ENCODE data around the gene COL25A1.
"Not testable (repeated sequence)": the region's sequence is repeated elsewhere in the genome, so short reads cannot be mapped to it uniquely, and the experiment has no call there.

COL25A1 gene

DNA sequence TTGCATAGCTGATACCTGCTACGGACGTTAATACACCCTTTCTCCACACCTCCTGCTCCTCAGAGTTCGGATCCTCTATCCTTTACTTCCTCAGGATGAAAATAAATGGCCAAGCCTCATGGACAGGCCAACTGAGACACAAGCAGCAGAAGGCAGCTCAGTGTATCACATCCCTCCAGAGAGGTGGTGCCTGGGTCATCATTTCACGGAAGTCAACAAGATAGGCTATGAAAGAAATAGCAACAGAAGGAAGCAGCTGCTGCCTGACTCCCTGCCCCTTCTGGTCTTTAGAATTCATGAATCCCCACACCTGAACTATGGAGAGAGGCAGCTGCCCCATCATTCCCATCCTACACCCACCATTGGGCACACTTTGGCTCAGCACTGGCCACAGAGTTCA lies 272.5 kb downstream of the COL25A1 start:
- H3K4me1 ChIP-seq (ENCODE audit: control insufficient read depth, insufficient read depth, low read length): no peaks in the 10 kb centered on the region

DNA sequence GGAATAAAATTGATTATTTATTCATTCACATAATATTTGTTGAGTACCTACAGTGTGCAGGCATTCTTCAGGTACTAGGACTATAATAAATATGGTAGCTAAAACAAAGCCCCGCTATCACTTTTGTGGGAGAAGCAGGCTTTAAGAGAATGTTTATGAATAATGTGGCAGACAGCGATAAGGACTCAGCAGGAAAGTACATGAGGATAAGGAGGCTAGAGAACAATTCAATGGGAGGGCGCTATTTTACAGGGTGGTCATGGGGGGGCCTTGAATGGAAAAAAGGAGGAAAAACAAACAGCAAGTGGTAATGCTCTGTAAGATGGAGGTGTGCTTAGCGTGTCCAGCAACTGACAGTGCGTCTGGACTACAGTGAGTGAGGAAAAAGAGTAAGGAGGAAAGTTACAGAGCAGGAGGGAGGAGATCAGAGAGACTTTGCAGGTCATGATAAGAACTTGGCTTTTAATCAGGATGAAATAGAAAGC lies 275.4 kb downstream of the COL25A1 start:
- Histone ChIP-seq H3K9ac (ENCODE audit: low read length) (no peak overlapping the region), H3K4me1 (ENCODE audit: control insufficient read depth, insufficient read depth, low read length) (no peaks in the 10 kb centered on the region), H3K36me3 (ENCODE audit: control insufficient read depth, insufficient read depth, low read length) (no peaks in the 10 kb centered on the region), H3K9me3 (ENCODE audit: control insufficient read depth, low read length) (no peaks in the 10 kb centered on the region), H3K27me3 (ENCODE audit: control insufficient read depth, insufficient read depth, low read length) (no peaks in the 10 kb centered on the region), H3K4me3 (ENCODE audit: low read length) (no peak overlapping the region)

More for the DNA sequence above, 272.5 kb downstream of the COL25A1 start:
- Histone ChIP-seq H3K4me3 (ENCODE audit: low read length) (no peak overlapping the region), H3K27me3 (ENCODE audit: control insufficient read depth, insufficient read depth, low read length) (no peaks in the 10 kb centered on the region), H3K36me3 (ENCODE audit: control insufficient read depth, insufficient read depth, low read length) (no peaks in the 10 kb centered on the region), H3K9ac (ENCODE audit: low read length) (no peak overlapping the region), H3K9me3 (ENCODE audit: control insufficient read depth, low read length) (no peaks in the 10 kb centered on the region)

DNA sequence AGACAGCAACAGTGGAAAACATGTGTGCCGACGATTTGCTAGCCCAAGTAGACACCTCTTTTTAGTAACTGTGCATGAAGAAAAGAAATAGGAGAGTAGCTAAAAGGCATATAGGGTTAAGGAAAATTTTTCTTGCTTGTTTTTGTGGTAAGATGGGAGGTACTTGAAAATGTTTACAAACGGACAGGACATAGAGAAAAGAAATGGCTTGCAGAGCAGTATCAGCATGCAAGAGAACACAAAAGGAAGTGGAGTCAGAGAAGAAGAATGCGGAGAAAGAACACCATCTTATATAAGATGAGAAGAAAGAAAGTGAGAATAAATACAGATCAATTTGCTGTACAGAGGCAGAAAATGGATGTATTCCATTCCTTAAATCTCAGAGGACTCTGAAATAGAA lies 275.9 kb downstream of the COL25A1 start:
- H3K9ac ChIP-seq (ENCODE audit: low read length): no peak overlapping the region

DNA sequence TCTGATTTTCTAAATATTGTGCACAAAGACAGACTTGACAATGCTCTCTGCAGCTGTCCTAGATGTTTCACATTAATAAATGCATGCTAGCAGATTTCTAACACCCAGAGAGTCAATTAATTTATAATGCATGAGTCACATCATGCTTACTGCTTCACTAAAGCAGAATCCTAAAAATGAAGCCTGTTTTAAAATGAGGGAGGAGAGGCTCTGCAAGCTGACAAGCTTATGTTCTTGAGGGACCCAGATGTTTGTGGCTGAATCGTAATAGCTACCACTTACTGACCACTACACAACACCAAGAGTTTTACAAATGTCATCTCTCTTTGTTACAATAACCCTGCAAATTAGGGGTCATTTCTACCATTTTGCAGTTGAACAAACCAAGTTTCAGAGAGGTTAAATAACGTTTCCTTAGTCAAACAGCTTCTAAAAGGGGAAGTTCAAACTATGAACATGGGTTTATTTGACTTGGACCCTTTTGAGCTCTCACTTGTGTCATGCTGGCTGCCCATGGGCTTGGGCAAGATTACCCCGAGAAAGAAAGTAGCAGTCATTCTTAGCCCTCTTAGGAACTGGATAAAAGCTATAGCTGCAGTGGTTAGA lies 276.9 kb downstream of the COL25A1 start:
- Histone ChIP-seq H3K9ac (ENCODE audit: low read length) (no peak overlapping the region), H3K4me1 (ENCODE audit: control insufficient read depth, insufficient read depth, low read length) (no peaks in the 10 kb centered on the region)

More for the DNA sequence above, 275.9 kb downstream of the COL25A1 start:
- no peaks in the 10 kb centered on the region for H3K4me1 ChIP-seq (ENCODE audit: control insufficient read depth, insufficient read depth, low read length)
- H3K4me3 ChIP-seq (ENCODE audit: low read length): no peak overlapping the region
- no peaks in the 10 kb centered on the region for H3K27me3 ChIP-seq (ENCODE audit: control insufficient read depth, insufficient read depth, low read length)
- H3K9me3 ChIP-seq (ENCODE audit: control insufficient read depth, low read length): no peaks in the 10 kb centered on the region
- no peaks in the 10 kb centered on the region for H3K36me3 ChIP-seq (ENCODE audit: control insufficient read depth, insufficient read depth, low read length)

DNA sequence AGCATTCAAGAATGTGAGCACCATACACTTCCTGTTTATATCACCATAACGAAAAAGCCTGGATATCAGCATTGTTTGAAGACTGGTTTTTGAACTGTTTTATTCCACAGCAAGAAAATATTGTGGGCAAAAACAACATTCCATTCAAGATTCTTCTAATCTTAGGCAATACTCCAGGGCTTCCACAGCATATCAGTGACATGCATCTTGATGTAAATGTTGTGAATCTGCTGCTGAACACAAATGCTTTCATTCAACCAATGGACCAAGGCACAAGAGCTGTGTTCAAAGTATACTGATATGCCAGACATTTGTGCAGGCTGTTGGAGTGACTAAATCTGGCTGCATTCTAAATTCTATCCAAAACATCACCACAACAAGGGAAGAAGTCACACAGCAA lies 279.5 kb downstream of the COL25A1 start:
- Histone ChIP-seq H3K36me3 (ENCODE audit: control insufficient read depth, insufficient read depth, low read length) (no peaks in the 10 kb centered on the region), H3K27me3 (ENCODE audit: control insufficient read depth, insufficient read depth, low read length) (no peaks in the 10 kb centered on the region), H3K4me1 (ENCODE audit: control insufficient read depth, insufficient read depth, low read length) (no peaks in the 10 kb centered on the region), H3K9me3 (ENCODE audit: control insufficient read depth, low read length) (no peaks in the 10 kb centered on the region), H3K4me3 (ENCODE audit: low read length) (no peak overlapping the region), H3K9ac (ENCODE audit: low read length) (no peak overlapping the region)

More for the DNA sequence above, 276.9 kb downstream of the COL25A1 start:
- no peaks in the 10 kb centered on the region for H3K36me3 ChIP-seq (ENCODE audit: control insufficient read depth, insufficient read depth, low read length)
- H3K9me3 ChIP-seq (ENCODE audit: control insufficient read depth, low read length): no peaks in the 10 kb centered on the region
- no peaks in the 10 kb centered on the region for H3K27me3 ChIP-seq (ENCODE audit: control insufficient read depth, insufficient read depth, low read length)
- H3K4me3 ChIP-seq (ENCODE audit: low read length): no peak overlapping the region

DNA sequence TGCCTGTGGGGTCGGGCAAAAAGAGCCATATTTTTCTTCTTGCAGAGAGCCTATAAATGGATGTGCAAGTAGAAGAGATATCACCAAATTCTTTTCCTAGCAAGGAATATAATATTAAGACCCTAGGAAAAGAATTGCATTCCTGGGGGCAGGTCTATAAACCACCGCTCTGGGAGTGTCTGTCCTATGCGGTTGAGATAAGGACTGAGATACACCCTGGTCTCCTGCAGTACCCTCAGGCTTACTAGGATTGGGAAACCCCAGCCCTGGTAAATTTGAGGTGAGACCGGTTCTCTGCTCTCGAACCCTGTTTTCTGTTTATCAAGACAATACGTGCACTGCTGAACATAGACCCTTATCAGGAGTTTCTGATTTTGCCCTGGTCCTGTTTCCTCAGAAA lies 280.8 kb downstream of the COL25A1 start:
- H3K4me1 ChIP-seq (ENCODE audit: control insufficient read depth, insufficient read depth, low read length); H3K4me3 ChIP-seq (ENCODE audit: low read length); H3K9ac ChIP-seq (ENCODE audit: low read length); H3K9me3 ChIP-seq (ENCODE audit: control insufficient read depth, low read length); H3K36me3 ChIP-seq (ENCODE audit: control insufficient read depth, insufficient read depth, low read length); H3K27me3 ChIP-seq (ENCODE audit: control insufficient read depth, insufficient read depth, low read length): not testable (repeated sequence)

DNA sequence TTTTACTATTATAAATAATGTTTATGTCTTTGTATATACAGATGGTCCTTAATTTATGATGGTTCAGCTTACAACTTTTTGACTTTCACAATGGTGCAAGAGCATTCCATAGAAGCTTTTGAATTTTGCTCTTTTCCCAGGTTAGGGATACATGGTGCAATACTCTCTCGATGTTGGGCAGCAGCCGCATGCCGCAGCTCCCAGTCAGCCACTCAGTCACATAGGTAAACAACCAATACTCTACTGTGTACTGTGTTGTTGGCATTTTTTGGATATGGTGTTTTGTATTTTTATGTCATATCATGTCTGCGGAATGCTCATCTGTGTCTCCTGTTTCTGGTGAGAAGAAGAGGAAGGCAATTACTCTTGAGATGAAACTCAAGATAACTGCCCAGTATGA lies 281.6 kb downstream of the COL25A1 start:
- Histone ChIP-seq H3K9me3 (ENCODE audit: control insufficient read depth, low read length) (no peaks in the 10 kb centered on the region), H3K36me3 (ENCODE audit: control insufficient read depth, insufficient read depth, low read length) (no peaks in the 10 kb centered on the region), H3K4me1 (ENCODE audit: control insufficient read depth, insufficient read depth, low read length) (no peaks in the 10 kb centered on the region), H3K4me3 (ENCODE audit: low read length) (no peak overlapping the region), H3K27me3 (ENCODE audit: control insufficient read depth, insufficient read depth, low read length) (no peaks in the 10 kb centered on the region), H3K9ac (ENCODE audit: low read length) (no peak overlapping the region)

DNA sequence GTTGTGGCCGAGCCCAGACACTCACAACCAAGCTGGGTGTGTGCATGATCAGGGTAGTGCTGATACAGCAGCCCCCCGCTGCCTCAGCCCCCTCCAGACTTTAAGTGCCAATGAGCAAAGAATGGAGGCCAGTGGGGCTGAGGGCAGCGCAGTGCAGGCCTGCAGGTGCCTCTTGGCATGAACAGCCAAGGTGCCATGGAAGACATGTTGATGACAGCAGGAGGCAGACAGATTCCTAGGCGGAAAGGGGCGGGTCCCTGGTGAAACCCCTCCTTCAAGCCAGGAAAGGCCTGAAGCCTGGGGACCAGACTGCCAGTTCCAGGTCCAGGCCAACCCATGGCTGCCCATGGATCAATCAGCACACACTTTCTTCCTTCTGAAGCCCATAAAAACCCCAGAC lies 286.3 kb downstream of the COL25A1 start:
- no peaks in the 10 kb centered on the region for H3K4me1 ChIP-seq (ENCODE audit: control insufficient read depth, insufficient read depth, low read length)
- H3K9ac ChIP-seq (ENCODE audit: low read length): no peak overlapping the region
- H3K9me3 ChIP-seq (ENCODE audit: control insufficient read depth, low read length): no peaks in the 10 kb centered on the region
- H3K27me3 ChIP-seq (ENCODE audit: control insufficient read depth, insufficient read depth, low read length): no peaks in the 10 kb centered on the region
- H3K4me3 ChIP-seq (ENCODE audit: low read length): no peak overlapping the region
- no peaks in the 10 kb centered on the region for H3K36me3 ChIP-seq (ENCODE audit: control insufficient read depth, insufficient read depth, low read length)

DNA sequence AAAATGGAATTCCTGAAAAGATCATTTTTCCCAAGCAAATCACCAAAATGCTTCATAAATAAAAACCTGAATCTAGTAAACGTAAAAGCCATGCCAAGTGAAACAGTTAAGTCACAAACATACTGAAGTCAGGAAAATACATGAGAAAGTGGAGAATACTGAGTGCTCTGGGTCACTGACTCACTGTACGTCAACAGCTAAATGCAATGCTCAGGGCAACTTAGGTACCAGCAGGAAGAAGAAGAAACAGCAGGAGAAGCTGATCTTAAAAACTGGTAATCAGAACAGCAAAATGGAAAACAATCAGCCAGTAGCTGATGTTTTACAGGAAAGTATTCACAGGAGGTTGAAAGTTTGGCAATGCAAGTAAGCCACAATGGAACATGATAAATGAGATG lies 287.0 kb downstream of the COL25A1 start:
- no peak overlapping the region for H3K9ac ChIP-seq (ENCODE audit: low read length)
- no peaks in the 10 kb centered on the region for H3K9me3 ChIP-seq (ENCODE audit: control insufficient read depth, low read length)
- no peaks in the 10 kb centered on the region for H3K4me1 ChIP-seq (ENCODE audit: control insufficient read depth, insufficient read depth, low read length)
- no peaks in the 10 kb centered on the region for H3K27me3 ChIP-seq (ENCODE audit: control insufficient read depth, insufficient read depth, low read length)
- no peak overlapping the region for H3K4me3 ChIP-seq (ENCODE audit: low read length)
- H3K36me3 ChIP-seq (ENCODE audit: control insufficient read depth, insufficient read depth, low read length): no peaks in the 10 kb centered on the region

DNA sequence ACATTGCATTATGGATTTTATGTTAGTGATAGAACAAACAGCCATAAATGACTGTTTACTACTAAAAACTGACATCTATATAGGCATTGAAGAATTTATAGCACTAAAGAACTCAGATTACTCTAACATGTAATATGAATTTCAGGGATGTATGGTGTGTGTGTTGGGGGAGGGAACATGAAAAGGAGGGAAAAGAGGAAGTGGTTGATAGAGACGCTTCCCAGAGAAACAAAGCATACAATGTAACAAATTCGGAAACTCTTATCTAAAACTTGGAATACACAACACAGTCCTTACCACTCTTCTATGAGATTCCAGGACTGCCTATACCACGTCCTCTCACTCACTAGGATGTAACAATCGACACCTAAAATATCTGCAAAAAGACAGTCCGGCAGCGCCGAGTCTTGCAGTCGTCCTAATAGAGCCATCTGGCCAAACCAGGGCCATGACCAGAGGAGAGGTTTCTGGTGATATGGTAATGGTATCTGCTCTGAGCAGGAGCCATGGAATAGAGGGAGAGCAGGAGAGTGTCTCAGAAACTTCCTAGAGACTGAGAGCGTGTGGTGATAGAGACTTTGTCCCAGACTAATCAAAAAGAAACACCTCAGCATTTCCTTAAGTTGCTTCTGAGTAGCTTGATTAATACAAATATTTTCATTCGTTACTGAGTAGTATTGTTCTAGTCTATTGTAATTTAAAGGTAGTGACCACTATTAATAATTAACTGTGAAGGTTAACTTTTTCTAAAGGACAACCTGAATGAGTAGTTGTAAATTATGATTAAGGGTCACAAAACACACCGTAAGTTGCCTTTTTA lies 287.7 kb downstream of the COL25A1 start:
- Histone ChIP-seq H3K4me3 (ENCODE audit: low read length) (no peak overlapping the region), H3K36me3 (ENCODE audit: control insufficient read depth, insufficient read depth, low read length) (no peaks in the 10 kb centered on the region), H3K4me1 (ENCODE audit: control insufficient read depth, insufficient read depth, low read length) (no peaks in the 10 kb centered on the region), H3K9ac (ENCODE audit: low read length) (no peak overlapping the region), H3K9me3 (ENCODE audit: control insufficient read depth, low read length) (no peaks in the 10 kb centered on the region), H3K27me3 (ENCODE audit: control insufficient read depth, insufficient read depth, low read length) (no peaks in the 10 kb centered on the region)

DNA sequence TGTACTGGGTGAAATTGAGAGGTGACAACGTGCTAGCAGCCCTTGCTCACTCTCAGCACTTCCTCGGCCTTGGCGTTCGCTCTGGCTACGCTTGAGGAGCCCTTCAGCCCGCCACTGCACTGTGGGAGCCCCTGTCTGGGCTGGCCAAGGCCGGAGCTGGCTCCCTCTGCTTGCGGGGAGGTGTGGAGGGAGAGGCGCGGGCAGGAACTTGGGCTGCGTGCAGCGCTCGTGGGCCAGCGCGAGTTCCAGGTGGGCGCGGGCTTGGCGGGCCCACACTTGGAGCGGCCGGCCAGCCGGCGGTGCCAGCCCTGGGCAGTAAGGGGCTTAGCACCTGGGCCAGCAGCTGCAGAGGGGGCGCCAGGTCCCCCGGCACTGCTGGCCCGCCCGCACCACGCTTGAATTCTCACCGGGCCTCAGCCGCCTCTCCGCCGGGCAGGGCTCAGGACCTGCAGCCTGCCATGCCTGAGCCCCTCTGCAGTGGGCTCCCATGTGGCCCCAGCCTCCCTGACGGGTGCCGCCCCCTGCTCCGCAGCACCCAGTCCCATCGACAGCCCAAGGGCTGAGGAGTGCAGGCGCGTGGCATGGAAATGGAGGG lies 290.1 kb downstream of the COL25A1 start:
- H3K4me3 ChIP-seq (ENCODE audit: low read length): no peak overlapping the region
- H3K9me3 ChIP-seq (ENCODE audit: control insufficient read depth, low read length): no peaks in the 10 kb centered on the region
- no peak overlapping the region for H3K9ac ChIP-seq (ENCODE audit: low read length)
- H3K4me1 ChIP-seq (ENCODE audit: control insufficient read depth, insufficient read depth, low read length): no peaks in the 10 kb centered on the region
- no peaks in the 10 kb centered on the region for H3K36me3 ChIP-seq (ENCODE audit: control insufficient read depth, insufficient read depth, low read length)
- H3K27me3 ChIP-seq (ENCODE audit: control insufficient read depth, insufficient read depth, low read length): no peaks in the 10 kb centered on the region

Data from mucosa of stomach (tissue), 1 donor.